ENCODE data around the gene PIK3CB.
"Not testable (repeated sequence)": the region's sequence is repeated elsewhere in the genome, so short reads cannot be mapped to it uniquely, and the experiment has no call there.

PIK3CB gene

GRCh38 chr3:138620431-138620830 is 214.3 kb downstream of the PIK3CB start:
- DNase-seq (ENCODE audit: low spot score): no peak
- in situ Hi-C loops (cut with MboI; ENCODE audit: low sequenced_read_pairs, unreplicated experiment): no loop called here
- no peak for TF ChIP-seq CTCF (IDR thresholded peaks at IDR 0.05; ENCODE audit: borderline replicate concordance, control extremely low read depth, extremely low read depth, insufficient read depth, missing control alignments)

GRCh38 chr3:138615462-138615861 is 219.3 kb downstream of the PIK3CB start:
- no peak for DNase-seq (ENCODE audit: low spot score)
- in situ Hi-C loops (cut with MboI; ENCODE audit: low sequenced_read_pairs, unreplicated experiment): no loop called here
- no peak for TF ChIP-seq CTCF (IDR thresholded peaks at IDR 0.05; ENCODE audit: borderline replicate concordance, control extremely low read depth, extremely low read depth, insufficient read depth, missing control alignments)

- DNase-seq (ENCODE audit: low spot score): no peak
- no peak for TF ChIP-seq CTCF (IDR thresholded peaks at IDR 0.05; ENCODE audit: borderline replicate concordance, control extremely low read depth, extremely low read depth, insufficient read depth, missing control alignments)
- in situ Hi-C loops (cut with MboI; ENCODE audit: low sequenced_read_pairs, unreplicated experiment): no loop called here
Observed at GRCh38 chr3:138609898-138610266, 224.8 kb downstream of the PIK3CB start.

GRCh38 chr3:138608322-138609135 is 226.2 kb downstream of the PIK3CB start, which contains the start of gene FAIM:
Gene FAIM, plus strand, starts transcription at chr3:138608771. Its CDS starts 10,956 bp downstream, at chr3:138619727.
- peak; percentile 78 for DNase-seq (ENCODE audit: low spot score)
- in situ Hi-C loops (cut with MboI; ENCODE audit: low sequenced_read_pairs, unreplicated experiment): no loop called here
- TF ChIP-seq CTCF (IDR thresholded peaks at IDR 0.05; ENCODE audit: borderline replicate concordance, control extremely low read depth, extremely low read depth, insufficient read depth, missing control alignments): no peak

GRCh38 chr3:138604106-138604595 is 230.6 kb downstream of the PIK3CB start:
- DNase-seq (ENCODE audit: low spot score); in situ Hi-C loops (cut with MboI; ENCODE audit: low sequenced_read_pairs, unreplicated experiment): not testable (repeated sequence)

Measured in GM13976 (cell line).